HEK293 (cell line): ENCODE measurements around the gene IGFN1.

ENCODE experiments used
- CTCF ChIA-PET: fragments of 350-600 bp; formaldehyde crosslinking; extraction: SDS; loops from one replicate; lab custom pipeline; 2021; ENCODE audit warnings: antibody characterized with exemption; lab: Yijun Ruan, JAX
- POLR2A ChIA-PET: fragments of 300-600 bp; formaldehyde crosslinking; extraction: SDS; loops from one replicate; lab custom pipeline; 2020; ENCODE audit warnings: antibody characterized with exemption, inconsistent platforms; lab: Yijun Ruan, JAX
- H3K27ac ChIP-seq: fragments of 200-500 bp; sonication (Bioruptor generic); 2 replicates; pipeline ENCODE4 v1.5.1; 2014; ENCODE audit warnings: low read depth, low read length, control low read depth, inconsistent platforms; ENCODE audit errors: extremely low read depth
- H3K36me3 ChIP-seq, 2 experiments: fragments of 200-500 bp in 1 of 2; sonication (Bioruptor generic) in 1 of 2; 1 replicate in 1 of 2; 2 replicates in 1 of 2; pipeline ENCODE4 v1.5.1; 2014 to 2017; ENCODE audit warnings: inconsistent platforms in 2 of 2, low read length in 2 of 2; ENCODE audit not compliant: control insufficient read depth in 2 of 2, insufficient read depth in 1 of 2
- H3K4me1 ChIP-seq: fragments of 200-500 bp; sonication (Bioruptor generic); 2 replicates; pipeline ENCODE4 v1.5.1; 2014; ENCODE audit warnings: mild to moderate bottlenecking, low read length, inconsistent platforms; ENCODE audit not compliant: control insufficient read depth, insufficient read depth
- H3K4me3 ChIP-seq: 2 replicates; pipeline ENCODE4 v1.5.1; 2011; ENCODE audit warnings: low read depth, mild to moderate bottlenecking, control low read depth, low read length, moderate library complexity
- H3K9me3 ChIP-seq: fragments of 200-500 bp; sonication (Bioruptor generic); 2 replicates; pipeline ENCODE4 v1.5.1; 2014; ENCODE audit warnings: low read depth, low read length, inconsistent platforms; ENCODE audit not compliant: control insufficient read depth, insufficient read depth
- HIC1 ChIP-seq: fragments of 450-650 bp; formaldehyde crosslinking; IDR thresholded peaks from 2 replicates; pipeline ENCODE4 v1.5.1; 2016; ENCODE audit warnings: missing biosample characterization, missing genetic modification characterization
- HOXD13 ChIP-seq: sonication (generic); formaldehyde crosslinking; IDR thresholded peaks from 2 replicates; pipeline ENCODE4 v1.8.0; 2022; ENCODE audit warnings: missing genetic modification reagents, borderline replicate concordance
- KLF8 ChIP-seq: fragments of 450-650 bp; formaldehyde crosslinking; IDR thresholded peaks from 2 replicates; pipeline ENCODE4 v1.5.1; 2016; ENCODE audit warnings: missing biosample characterization, missing genetic modification characterization
- KLF9 ChIP-seq: fragments of 450-650 bp; formaldehyde crosslinking; IDR thresholded peaks from 2 replicates; pipeline ENCODE4 v1.5.1; 2016; ENCODE audit warnings: missing biosample characterization, missing genetic modification characterization, low read depth
- PATZ1 ChIP-seq: fragments of 450-650 bp; formaldehyde crosslinking; IDR thresholded peaks from 2 replicates; pipeline ENCODE4 v1.5.1; 2016; ENCODE audit warnings: missing biosample characterization, missing genetic modification characterization
- PRDM1 ChIP-seq: fragments of 450-650 bp; formaldehyde crosslinking; IDR thresholded peaks from 2 replicates; pipeline ENCODE4; 2016; ENCODE audit warnings: missing biosample characterization, missing genetic modification characterization
- SCRT2 ChIP-seq: fragments of 450-650 bp; formaldehyde crosslinking; IDR thresholded peaks from 2 replicates; pipeline ENCODE4 v1.5.1; 2016; ENCODE audit warnings: missing biosample characterization, missing genetic modification characterization
- ZBTB10 ChIP-seq: fragments of 450-650 bp; formaldehyde crosslinking; IDR thresholded peaks from 2 replicates; pipeline ENCODE4 v1.5.1; 2016; ENCODE audit warnings: missing biosample characterization, missing genetic modification characterization
- ZBTB6 ChIP-seq: fragments of 450-650 bp; formaldehyde crosslinking; IDR thresholded peaks from 2 replicates; pipeline ENCODE4 v1.5.1; 2017; ENCODE audit warnings: missing biosample characterization, missing genetic modification characterization
- ZBTB8A ChIP-seq: fragments of 450-650 bp; formaldehyde crosslinking; IDR thresholded peaks from 2 replicates; pipeline ENCODE4 v1.5.1; 2016; ENCODE audit warnings: missing biosample characterization, missing genetic modification characterization
- ZNF112 ChIP-seq: fragments of 450-650 bp; formaldehyde crosslinking; IDR thresholded peaks from 2 replicates; pipeline ENCODE4 v1.5.0; 2017; ENCODE audit warnings: missing biosample characterization, missing genetic modification characterization
- ZNF146 ChIP-seq: fragments of 450-650 bp; formaldehyde crosslinking; IDR thresholded peaks from 2 replicates; pipeline ENCODE4 v1.5.1; 2016; ENCODE audit warnings: missing biosample characterization, missing genetic modification characterization
- ZNF175 ChIP-seq: fragments of 450-650 bp; formaldehyde crosslinking; IDR thresholded peaks from 2 replicates; pipeline ENCODE4 v1.5.1; 2016; ENCODE audit warnings: missing biosample characterization, missing genetic modification characterization
- ZNF366 ChIP-seq: fragments of 450-650 bp; formaldehyde crosslinking; conservative IDR thresholded peaks from 2 replicates; pipeline ENCODE4 v1.5.1; 2016; ENCODE audit warnings: missing biosample characterization, missing genetic modification characterization
- ZNF514 ChIP-seq: fragments of 450-650 bp; formaldehyde crosslinking; IDR thresholded peaks from 2 replicates; pipeline ENCODE4 v1.5.1; 2016; ENCODE audit warnings: missing biosample characterization, missing genetic modification characterization
- ZNF571 ChIP-seq: fragments of 450-650 bp; formaldehyde crosslinking; IDR thresholded peaks from 2 replicates; pipeline ENCODE4 v1.5.0; 2017; ENCODE audit warnings: missing biosample characterization, missing genetic modification characterization
- ZNF658 ChIP-seq: fragments of 450-650 bp; formaldehyde crosslinking; IDR thresholded peaks from 2 replicates; pipeline ENCODE4; 2016; ENCODE audit warnings: missing biosample characterization, missing genetic modification characterization
- ZNF704 ChIP-seq: fragments of 450-650 bp; formaldehyde crosslinking; IDR thresholded peaks from 2 replicates; pipeline ENCODE4 v1.5.1; 2016; ENCODE audit warnings: missing biosample characterization, missing genetic modification characterization
- ZNF768 ChIP-seq: fragments of 450-650 bp; formaldehyde crosslinking; IDR thresholded peaks from 2 replicates; pipeline ENCODE4 v1.5.1; 2018; ENCODE audit warnings: missing biosample characterization, mild to moderate bottlenecking, missing genetic modification characterization
- ZNF792 ChIP-seq: fragments of 450-650 bp; formaldehyde crosslinking; IDR thresholded peaks from 2 replicates; pipeline ENCODE4 v1.5.1; 2016; ENCODE audit warnings: missing biosample characterization, missing genetic modification characterization
- ZNF837 ChIP-seq: fragments of 450-650 bp; formaldehyde crosslinking; IDR thresholded peaks from 2 replicates; pipeline ENCODE4 v1.5.1; 2016; ENCODE audit warnings: missing biosample characterization, missing genetic modification characterization
- TF ChIP-seq, protein P1 (sequence below): fragments of 450-650 bp; formaldehyde crosslinking; IDR thresholded peaks from 2 replicates; pipeline ENCODE4 v1.5.1; 2016; ENCODE audit warnings: missing biosample characterization, missing genetic modification characterization, low read depth
- TF ChIP-seq, protein P2 (sequence below): fragments of 450-650 bp; formaldehyde crosslinking; IDR thresholded peaks from 2 replicates; pipeline ENCODE4 v1.5.1; 2016; ENCODE audit warnings: missing biosample characterization, missing genetic modification characterization, borderline replicate concordance

IGFN1 gene

GRCh38 chr1:201240171-201240570, 49.5 kb downstream of the IGFN1 start:
- Histone ChIP-seq H3K4me1 (no peaks in the 10 kb centered on the region), H3K4me3 (no peak overlapping the region), H3K9me3 (no peaks in the 10 kb centered on the region), H3K36me3 (no peaks in the 10 kb centered on the region), H3K27ac (no peak overlapping the region)
- ChIA-PET CTCF (no interaction called here), POLR2A (no interaction called here)
- TF ChIP-seq ZNF658 (no peak), ZBTB10 (no peak), HOXD13 (CRISPR knock-in tag) (no peak), KLF9 (tag by site-specific recombination) (no peak), ZNF768 (tag by site-specific recombination) (no peak), ZNF146 (tag by site-specific recombination) (no peak), ZBTB8A (tag by site-specific recombination) (no peak), PRDM1 (tag by site-specific recombination) (no peak), ZNF837 (tag by site-specific recombination) (no peak), ZBTB6 (tag by site-specific recombination) (no peak)
- TF ChIP-seq, protein P1, sequence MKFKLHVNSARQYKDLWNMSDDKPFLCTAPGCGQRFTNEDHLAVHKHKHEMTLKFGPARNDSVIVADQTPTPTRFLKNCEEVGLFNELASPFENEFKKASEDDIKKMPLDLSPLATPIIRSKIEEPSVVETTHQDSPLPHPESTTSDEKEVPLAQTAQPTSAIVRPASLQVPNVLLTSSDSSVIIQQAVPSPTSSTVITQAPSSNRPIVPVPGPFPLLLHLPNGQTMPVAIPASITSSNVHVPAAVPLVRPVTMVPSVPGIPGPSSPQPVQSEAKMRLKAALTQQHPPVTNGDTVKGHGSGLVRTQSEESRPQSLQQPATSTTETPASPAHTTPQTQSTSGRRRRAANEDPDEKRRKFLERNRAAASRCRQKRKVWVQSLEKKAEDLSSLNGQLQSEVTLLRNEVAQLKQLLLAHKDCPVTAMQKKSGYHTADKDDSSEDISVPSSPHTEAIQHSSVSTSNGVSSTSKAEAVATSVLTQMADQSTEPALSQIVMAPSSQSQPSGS (tag by site-specific recombination) = no peak

DNA sequence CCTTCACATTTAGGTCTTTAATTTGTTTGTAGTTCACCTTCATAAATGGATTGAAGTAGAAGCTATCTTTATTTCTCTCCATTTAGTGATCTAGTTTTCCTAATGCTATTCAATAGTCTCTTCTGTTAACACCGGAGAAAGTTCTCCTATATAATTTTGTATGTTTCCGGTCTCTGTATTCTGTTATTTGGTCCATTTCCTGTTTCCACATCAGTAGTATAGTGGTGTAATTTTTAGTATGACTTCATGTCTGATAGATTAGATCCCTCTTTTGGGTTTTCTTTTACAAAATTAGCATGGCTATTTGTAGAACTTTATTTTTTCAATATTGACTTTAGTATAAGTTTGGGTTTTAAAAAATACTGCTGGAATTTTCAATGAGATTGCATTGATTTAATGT, 51.1 kb downstream of the IGFN1 start:
- ChIA-PET CTCF (interaction anchor here (0.6 to 1.2 kb wide), 4 partner anchors 58 to 123 kb away, joined by 3 to 4 read pairs (median 4); no protein-coding TSS in a partner anchor), POLR2A (no interaction called here)
- H3K4me3 ChIP-seq = no peak overlapping the region
- H3K9me3 ChIP-seq = no peaks in the 10 kb centered on the region
- H3K36me3 ChIP-seq = no peaks in the 10 kb centered on the region
- TF ChIP-seq SCRT2 (tag by site-specific recombination) (no peak), ZNF112 (tag by site-specific recombination) (no peak), ZNF366 (no peak), HIC1 (tag by site-specific recombination) (no peak), ZNF792 (tag by site-specific recombination) (no peak), PATZ1 (no peak), ZNF175 (tag by site-specific recombination) (no peak), ZNF571 (tag by site-specific recombination) (no peak), ZNF514 (tag by site-specific recombination) (no peak), ZNF704 (no peak), KLF8 (tag by site-specific recombination) (no peak)
- TF ChIP-seq, protein P2, sequence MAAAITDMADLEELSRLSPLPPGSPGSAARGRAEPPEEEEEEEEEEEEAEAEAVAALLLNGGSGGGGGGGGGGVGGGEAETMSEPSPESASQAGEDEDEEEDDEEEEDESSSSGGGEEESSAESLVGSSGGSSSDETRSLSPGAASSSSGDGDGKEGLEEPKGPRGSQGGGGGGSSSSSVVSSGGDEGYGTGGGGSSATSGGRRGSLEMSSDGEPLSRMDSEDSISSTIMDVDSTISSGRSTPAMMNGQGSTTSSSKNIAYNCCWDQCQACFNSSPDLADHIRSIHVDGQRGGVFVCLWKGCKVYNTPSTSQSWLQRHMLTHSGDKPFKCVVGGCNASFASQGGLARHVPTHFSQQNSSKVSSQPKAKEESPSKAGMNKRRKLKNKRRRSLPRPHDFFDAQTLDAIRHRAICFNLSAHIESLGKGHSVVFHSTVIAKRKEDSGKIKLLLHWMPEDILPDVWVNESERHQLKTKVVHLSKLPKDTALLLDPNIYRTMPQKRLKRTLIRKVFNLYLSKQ = no peak
- TF ChIP-seq, all 188 proteins: peak for 0
- no peak overlapping the region for H3K27ac ChIP-seq
- H3K4me1 ChIP-seq = no peaks in the 10 kb centered on the region
